Measurements from ENCODE around the gene ADD3. TPM values are rescaled to one million over a fixed set of nuclear protein-coding genes. Genes with fewer than 3 reads are reported as not detected.

The ADD3 gene
- total and polyA plus RNA-seq, 11 donors, result 28.8 to 659 (median 97.1) TPM

- peak overlapping the region in 11 of 12 donors; percentile 9 to 65 (median 39) for H3K27ac ChIP-seq
- no peaks in the 10 kb centered on the region for H3K27me3 ChIP-seq
- peaks cover 9 to 71% (median 51%) of the 10 kb centered on the region in 12 donors for H3K4me1 ChIP-seq
- H3K4me3 ChIP-seq, result peak overlapping the region in 2 of 12 donors; percentile 1 to 5
- ATAC-seq (peak; percentile 52 to 60 (median 56)), DNase-seq (peak in 1 of 5 donors; percentile 21)
- H3K36me3 ChIP-seq, result no peaks in the 10 kb centered on the region
- intact Hi-C loops (cut with DNase I), result no loop called here
- WGBS, 4 donors, result 17 to 32% (median 20%) methylated on average over 4 of the region's 4 CpGs
- H3K9me3 ChIP-seq, result no peaks in the 10 kb centered on the region
- TF ChIP-seq POLR2A (IDR thresholded peaks at IDR 0.05) (no peak), CTCF (IDR thresholded peaks at IDR 0.05) (no peak)
Observed at GRCh38 chr10:110032801-110033700, 25.3 kb downstream of the ADD3 start.

- Histone ChIP-seq H3K27me3 (no peaks in the 10 kb centered on the region), H3K4me3 (no peak overlapping the region), H3K4me1 (peaks cover 9 to 78% (median 51%) of the 10 kb centered on the region in 12 donors), H3K27ac (peak overlapping the region in 9 of 12 donors; percentile 1 to 65 (median 17)), H3K36me3 (no peaks in the 10 kb centered on the region), H3K9me3 (no peaks in the 10 kb centered on the region)
- intact Hi-C loops (cut with DNase I), result no loop called here
- WGBS, 4 donors, result 6 to 13% (median 7%) methylated on average over 2 of the region's 2 CpGs
- DNase-seq (no peak), ATAC-seq (no peak)
- TF ChIP-seq CTCF (IDR thresholded peaks at IDR 0.05), result no peak
- no peak for TF ChIP-seq POLR2A (IDR thresholded peaks at IDR 0.05)
Observed at GRCh38 chr10:110033701-110034235, 26.0 kb downstream of the ADD3 start.

- ATAC-seq (no peak), DNase-seq (no peak)
- TF ChIP-seq POLR2A (IDR thresholded peaks at IDR 0.05), result no peak
- TF ChIP-seq CTCF (IDR thresholded peaks at IDR 0.05), result no peak
- Histone ChIP-seq H3K36me3 (no peaks in the 10 kb centered on the region), H3K4me1 (peaks cover 9 to 81% (median 48%) of the 10 kb centered on the region in 12 donors), H3K4me3 (no peak overlapping the region), H3K27me3 (no peaks in the 10 kb centered on the region), H3K9me3 (no peaks in the 10 kb centered on the region), H3K27ac (no peak overlapping the region)
- intact Hi-C loops (cut with DNase I), result no loop called here
- 28 to 39% (median 29%) methylated on average over 2 of the region's 2 CpGs for WGBS, 4 donors
Observed at GRCh38 chr10:110034596-110034995, 26.8 kb downstream of the ADD3 start.

Measured in heart left ventricle (tissue), 16 donors.